ENCODE data around the gene SEPHS1. TPM values are rescaled to one million over a fixed set of nuclear protein-coding genes. Genes with fewer than 3 reads are reported as not detected.
"Not testable (repeated sequence)": the region's sequence is repeated elsewhere in the genome, so short reads cannot be mapped to it uniquely, and the experiment has no call there.

The SEPHS1 gene
- total RNA-seq, 2 donors from 2014 or later, result 127 to 268 TPM

DNA sequence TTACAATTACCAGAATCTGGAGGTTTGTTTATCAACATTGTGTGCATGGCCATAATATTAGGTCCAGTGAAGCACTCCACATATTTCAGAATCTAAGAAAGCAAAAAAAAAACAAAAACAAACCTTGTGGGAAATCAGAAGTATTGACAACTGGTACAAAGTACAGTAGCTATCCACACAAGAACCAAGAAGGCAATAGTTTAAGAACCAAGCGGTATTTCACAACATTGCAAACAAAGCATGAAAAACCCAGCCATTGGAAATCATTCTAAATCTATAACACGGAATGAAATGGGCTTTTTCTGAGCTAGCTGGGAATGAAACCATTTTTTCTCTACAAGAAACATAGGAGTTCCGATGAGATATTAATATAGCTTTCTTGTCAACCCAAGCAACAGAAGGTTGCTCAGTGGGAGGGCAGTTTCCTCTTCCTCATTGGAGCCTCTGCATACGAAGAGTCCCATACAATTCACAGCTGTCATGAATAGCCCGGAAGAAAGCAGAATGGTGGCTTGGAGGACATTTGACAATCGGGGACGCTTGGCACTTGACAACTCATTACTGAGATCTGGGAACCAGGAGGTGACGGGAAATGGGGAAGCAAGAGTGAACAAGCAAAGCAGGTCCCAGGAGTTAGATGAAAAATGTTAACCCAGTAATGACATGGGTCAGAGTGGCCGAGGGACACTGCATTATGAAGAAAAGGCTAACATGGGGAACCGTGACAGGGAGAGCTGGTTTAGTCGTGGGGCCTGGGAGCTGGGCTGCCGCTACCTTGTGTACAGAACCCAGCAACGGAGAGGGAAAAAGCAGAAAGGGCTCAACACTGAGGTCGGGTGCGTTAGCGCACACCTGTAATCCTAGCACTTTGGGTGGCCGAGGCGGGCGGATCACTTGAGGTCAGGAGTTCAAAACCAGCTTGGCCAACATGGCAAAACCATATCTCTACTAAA, 56.0 kb downstream of the SEPHS1 start:
- Histone ChIP-seq H3K27ac (ENCODE audit: low read depth, low read length) (no peak overlapping the region), H3K36me3 (ENCODE audit: control insufficient read depth, insufficient read depth, low read length) (no peaks in the 10 kb centered on the region), H3K4me3 (ENCODE audit: low read length) (no peak overlapping the region), H3K9ac (ENCODE audit: extremely low read depth, low read length, poor library complexity, severe bottlenecking) (no peak overlapping the region), H3K9me3 (ENCODE audit: control insufficient read depth, low read length) (no peaks in the 10 kb centered on the region), H3K4me1 (ENCODE audit: control insufficient read depth, insufficient read depth, low read length) (no peaks in the 10 kb centered on the region), H3K27me3 (ENCODE audit: control insufficient read depth, insufficient read depth, low read length, poor library complexity, severe bottlenecking) (no peaks in the 10 kb centered on the region)
- H3K4me3 Mint-ChIP-seq, result no peak overlapping the region
- no peaks in the 10 kb centered on the region for H3K4me1 Mint-ChIP-seq
- no peaks in the 10 kb centered on the region for H3K27me3 Mint-ChIP-seq (ENCODE audit: insufficient read depth)
- 91 to 94% methylated on average over 19 of the region's 19 CpGs for WGBS, 2 experiments (ENCODE audit: insufficient coverage in 1 of 2, insufficient read length in 1 of 2)
- H3K27ac Mint-ChIP-seq, result no peak overlapping the region
- TF ChIP-seq, protein P1, sequence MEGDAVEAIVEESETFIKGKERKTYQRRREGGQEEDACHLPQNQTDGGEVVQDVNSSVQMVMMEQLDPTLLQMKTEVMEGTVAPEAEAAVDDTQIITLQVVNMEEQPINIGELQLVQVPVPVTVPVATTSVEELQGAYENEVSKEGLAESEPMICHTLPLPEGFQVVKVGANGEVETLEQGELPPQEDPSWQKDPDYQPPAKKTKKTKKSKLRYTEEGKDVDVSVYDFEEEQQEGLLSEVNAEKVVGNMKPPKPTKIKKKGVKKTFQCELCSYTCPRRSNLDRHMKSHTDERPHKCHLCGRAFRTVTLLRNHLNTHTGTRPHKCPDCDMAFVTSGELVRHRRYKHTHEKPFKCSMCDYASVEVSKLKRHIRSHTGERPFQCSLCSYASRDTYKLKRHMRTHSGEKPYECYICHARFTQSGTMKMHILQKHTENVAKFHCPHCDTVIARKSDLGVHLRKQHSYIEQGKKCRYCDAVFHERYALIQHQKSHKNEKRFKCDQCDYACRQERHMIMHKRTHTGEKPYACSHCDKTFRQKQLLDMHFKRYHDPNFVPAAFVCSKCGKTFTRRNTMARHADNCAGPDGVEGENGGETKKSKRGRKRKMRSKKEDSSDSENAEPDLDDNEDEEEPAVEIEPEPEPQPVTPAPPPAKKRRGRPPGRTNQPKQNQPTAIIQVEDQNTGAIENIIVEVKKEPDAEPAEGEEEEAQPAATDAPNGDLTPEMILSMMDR (conservative IDR thresholded peaks at IDR 0.05), result no peak
- H3K9me3 Mint-ChIP-seq, result no peaks in the 10 kb centered on the region
- H3K36me3 Mint-ChIP-seq (ENCODE audit: low read depth), result peaks cover 11% of the 10 kb centered on the region
- no peak for DNase-seq

DNA sequence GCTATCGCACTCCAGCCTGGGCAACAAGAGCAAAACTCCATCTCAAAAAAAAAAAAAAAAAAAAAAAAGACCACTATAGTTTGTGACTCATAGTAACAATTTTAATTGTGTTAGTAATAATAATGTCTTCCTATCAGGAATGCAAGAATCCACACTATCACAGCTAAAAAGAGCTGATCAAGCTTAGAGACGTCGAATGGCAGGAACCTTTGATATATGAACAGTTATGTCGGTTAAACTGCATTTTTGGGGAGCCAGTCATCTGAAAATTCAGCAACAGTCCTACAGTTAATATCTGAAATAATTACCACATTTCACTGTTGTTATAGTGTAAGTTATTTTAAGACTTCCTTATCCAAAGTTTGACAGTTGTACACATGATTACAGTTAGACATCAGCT, 57.0 kb downstream of the SEPHS1 start:
- no peaks in the 10 kb centered on the region for H3K27me3 Mint-ChIP-seq (ENCODE audit: insufficient read depth)
- Histone ChIP-seq H3K9me3 (ENCODE audit: control insufficient read depth, low read length) (no peaks in the 10 kb centered on the region), H3K9ac (ENCODE audit: extremely low read depth, low read length, poor library complexity, severe bottlenecking) (no peak overlapping the region), H3K36me3 (ENCODE audit: control insufficient read depth, insufficient read depth, low read length) (no peaks in the 10 kb centered on the region), H3K4me3 (ENCODE audit: low read length) (no peak overlapping the region), H3K27ac (ENCODE audit: low read depth, low read length) (no peak overlapping the region), H3K4me1 (ENCODE audit: control insufficient read depth, insufficient read depth, low read length) (no peaks in the 10 kb centered on the region), H3K27me3 (ENCODE audit: control insufficient read depth, insufficient read depth, low read length, poor library complexity, severe bottlenecking) (no peaks in the 10 kb centered on the region)
- WGBS, 2 experiments (ENCODE audit: insufficient coverage in 1 of 2, insufficient read length in 1 of 2), result 100% methylated on average over 3 of the region's 4 CpGs; no CpG with 5 or more reads in 1 of the 2 experiments
- TF ChIP-seq, protein P1 (conservative IDR thresholded peaks at IDR 0.05), result no peak
- H3K4me1 Mint-ChIP-seq, result no peaks in the 10 kb centered on the region
- H3K4me3 Mint-ChIP-seq, result no peak overlapping the region
- no peaks in the 10 kb centered on the region for H3K9me3 Mint-ChIP-seq
- H3K36me3 Mint-ChIP-seq (ENCODE audit: low read depth), result peaks cover 12% of the 10 kb centered on the region
- DNase-seq, result no peak
- no peak overlapping the region for H3K27ac Mint-ChIP-seq

DNA sequence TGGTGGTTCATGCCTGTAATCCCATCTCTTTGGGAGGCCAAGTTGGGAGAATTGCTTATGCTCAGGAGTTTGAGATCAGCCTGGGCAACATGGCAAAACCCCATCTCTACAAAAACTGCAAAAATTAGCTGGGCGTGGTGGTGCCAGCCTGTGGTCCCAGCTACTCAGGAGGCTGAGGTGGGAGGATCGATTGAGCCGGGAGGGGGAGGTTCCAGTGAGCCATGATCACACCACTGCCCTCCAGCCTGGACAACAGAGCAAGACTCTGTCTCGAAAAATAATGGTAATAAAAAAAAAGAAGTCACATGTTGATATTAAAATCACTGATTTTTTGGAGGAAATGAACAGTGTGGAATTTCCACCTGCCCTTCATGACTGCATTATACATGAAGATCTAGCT, 64.0 kb downstream of the SEPHS1 start:
- Histone ChIP-seq H3K27me3 (ENCODE audit: control insufficient read depth, insufficient read depth, low read length, poor library complexity, severe bottlenecking) (no peaks in the 10 kb centered on the region), H3K4me3 (ENCODE audit: low read length) (no peak overlapping the region), H3K4me1 (ENCODE audit: control insufficient read depth, insufficient read depth, low read length) (no peaks in the 10 kb centered on the region), H3K27ac (ENCODE audit: low read depth, low read length) (no peak overlapping the region), H3K9me3 (ENCODE audit: control insufficient read depth, low read length) (no peaks in the 10 kb centered on the region), H3K36me3 (ENCODE audit: control insufficient read depth, insufficient read depth, low read length) (no peaks in the 10 kb centered on the region), H3K9ac (ENCODE audit: extremely low read depth, low read length, poor library complexity, severe bottlenecking) (no peak overlapping the region)
- Mint-ChIP-seq H3K27me3 (ENCODE audit: insufficient read depth) (no peaks in the 10 kb centered on the region), H3K36me3 (ENCODE audit: low read depth) (peaks cover 14% of the 10 kb centered on the region), H3K27ac (no peak overlapping the region), H3K9me3 (no peaks in the 10 kb centered on the region), H3K4me1 (no peaks in the 10 kb centered on the region), H3K4me3 (no peak overlapping the region)
- 89 to 100% methylated on average over 2 to 4 of the region's 4 CpGs for WGBS, 2 experiments (ENCODE audit: insufficient coverage in 1 of 2, insufficient read length in 1 of 2)
- DNase-seq, result no peak
- TF ChIP-seq, protein P1 (conservative IDR thresholded peaks at IDR 0.05), result no peak

DNA sequence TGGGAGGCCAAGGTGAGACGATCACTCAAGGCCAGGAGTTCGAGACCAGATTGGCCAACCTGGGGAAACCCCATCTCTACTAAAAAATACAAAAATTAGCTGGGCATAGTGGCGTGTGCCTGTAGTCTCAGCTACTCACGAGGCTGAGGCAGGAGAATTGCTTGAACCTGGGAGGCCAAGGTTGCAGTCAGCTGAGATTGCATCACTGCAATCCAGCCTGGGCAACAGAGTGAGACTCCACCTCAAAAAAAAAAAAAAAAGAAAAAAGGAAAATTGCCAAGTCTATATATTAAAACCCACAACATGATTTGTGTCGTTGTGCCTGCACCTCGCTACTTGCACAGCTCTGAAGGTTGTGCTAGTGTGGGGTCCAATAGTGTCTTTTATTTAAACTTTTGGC, 65.7 kb downstream of the SEPHS1 start:
- not testable (repeated sequence) for H3K36me3 Mint-ChIP-seq (ENCODE audit: low read depth); H3K4me1 ChIP-seq (ENCODE audit: control insufficient read depth, insufficient read depth, low read length)

More for the DNA sequence above, 65.7 kb downstream of the SEPHS1 start:
- WGBS, 2 experiments (ENCODE audit: insufficient coverage in 1 of 2, insufficient read length in 1 of 2), result 85 to 91% methylated on average over 4 to 6 of the region's 6 CpGs
- not testable (repeated sequence) for H3K27ac ChIP-seq (ENCODE audit: low read depth, low read length); H3K9me3 Mint-ChIP-seq; H3K4me3 ChIP-seq (ENCODE audit: low read length); H3K27ac Mint-ChIP-seq; H3K9me3 ChIP-seq (ENCODE audit: control insufficient read depth, low read length); H3K27me3 ChIP-seq (ENCODE audit: control insufficient read depth, insufficient read depth, low read length, poor library complexity, severe bottlenecking); DNase-seq; H3K36me3 ChIP-seq (ENCODE audit: control insufficient read depth, insufficient read depth, low read length); H3K4me3 Mint-ChIP-seq; H3K9ac ChIP-seq (ENCODE audit: extremely low read depth, low read length, poor library complexity, severe bottlenecking); H3K4me1 Mint-ChIP-seq; H3K27me3 Mint-ChIP-seq (ENCODE audit: insufficient read depth)
